Right lobe of liver (tissue), 4 donors: ENCODE results near the gene AAGAB.

ENCODE experiments used
- POLR2A ChIP-seq: fragments of 450-650 bp; IDR thresholded peaks from one replicate; pipeline ENCODE4 v1.6.1; 2017; ENCODE audit warnings: antibody characterized with exemption, mild to moderate bottlenecking
- TF ChIP-seq, protein P1 (sequence below), 4 donors: fragments of 200-600 bp in 3 of 4; fragments of 450-650 bp in 1 of 4; IDR thresholded peaks; one replicate each; pipeline versions ENCODE4 v1.5.1 to v1.8.0; 2016 to 2022; ENCODE audit warnings: antibody characterized with exemption in 4 of 4, mild to moderate bottlenecking in 2 of 4
- donor health status: DM: no; HTN: no; CAD: no.
- donor health status: DM: no; HTN: no; CAD: no.
- donor health status: DM: no; HTN: yes; CAD: no.

- TF ChIP-seq, protein P1, sequence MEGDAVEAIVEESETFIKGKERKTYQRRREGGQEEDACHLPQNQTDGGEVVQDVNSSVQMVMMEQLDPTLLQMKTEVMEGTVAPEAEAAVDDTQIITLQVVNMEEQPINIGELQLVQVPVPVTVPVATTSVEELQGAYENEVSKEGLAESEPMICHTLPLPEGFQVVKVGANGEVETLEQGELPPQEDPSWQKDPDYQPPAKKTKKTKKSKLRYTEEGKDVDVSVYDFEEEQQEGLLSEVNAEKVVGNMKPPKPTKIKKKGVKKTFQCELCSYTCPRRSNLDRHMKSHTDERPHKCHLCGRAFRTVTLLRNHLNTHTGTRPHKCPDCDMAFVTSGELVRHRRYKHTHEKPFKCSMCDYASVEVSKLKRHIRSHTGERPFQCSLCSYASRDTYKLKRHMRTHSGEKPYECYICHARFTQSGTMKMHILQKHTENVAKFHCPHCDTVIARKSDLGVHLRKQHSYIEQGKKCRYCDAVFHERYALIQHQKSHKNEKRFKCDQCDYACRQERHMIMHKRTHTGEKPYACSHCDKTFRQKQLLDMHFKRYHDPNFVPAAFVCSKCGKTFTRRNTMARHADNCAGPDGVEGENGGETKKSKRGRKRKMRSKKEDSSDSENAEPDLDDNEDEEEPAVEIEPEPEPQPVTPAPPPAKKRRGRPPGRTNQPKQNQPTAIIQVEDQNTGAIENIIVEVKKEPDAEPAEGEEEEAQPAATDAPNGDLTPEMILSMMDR (IDR thresholded peaks at IDR 0.05), result no peak
- no peak for TF ChIP-seq POLR2A
Observed at GRCh38 chr15:67232591-67232990, 21.9 kb downstream of the AAGAB start.
